22Rv1 (cell line): ENCODE data around the gene PLCXD1.

Source experiments
- CTCF ChIP-seq: fragments of 450-650 bp; IDR thresholded peaks from 2 replicates; pipeline ENCODE4 v1.5.1; 2017; ENCODE audit warnings: mild to moderate bottlenecking
- ZFX ChIP-seq: fragments of 450-650 bp; IDR thresholded peaks from 2 replicates; pipeline ENCODE4 v1.6.1; 2017; ENCODE audit warnings: antibody characterized with exemption, borderline replicate concordance

GRCh38 chrX:290476-291166, 9.4 kb downstream of the PLCXD1 start:
- TF ChIP-seq CTCF, result no peak
- no peak for TF ChIP-seq ZFX
